ENCODE data around the gene HEXIM1. TPM values are rescaled to one million over a fixed set of nuclear protein-coding genes. Genes with fewer than 3 reads are reported as not detected.

The HEXIM1 gene
- total RNA-seq, 1 experiment from 2014 or later, result 59.1 TPM

DNA sequence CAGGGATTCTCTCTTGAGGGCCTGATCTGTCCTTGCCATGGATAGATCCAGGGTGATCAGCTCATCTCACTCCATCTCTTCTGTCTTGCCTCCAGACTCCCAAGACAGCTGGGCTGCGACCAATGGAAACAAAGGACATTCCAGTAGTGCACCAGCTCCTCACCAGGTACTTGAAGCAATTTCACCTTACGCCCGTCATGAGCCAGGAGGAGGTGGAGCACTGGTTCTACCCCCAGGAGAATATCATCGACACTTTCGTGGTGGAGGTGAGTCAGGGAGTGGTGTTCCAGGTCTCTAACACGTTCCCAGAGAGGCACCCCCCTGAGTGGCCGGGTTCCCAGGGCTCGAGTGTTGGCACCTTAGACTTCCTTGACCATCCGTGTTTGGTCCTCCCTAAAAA is 45.4 kb upstream of the HEXIM1 start:
- no peaks in the 10 kb centered on the region for H3K4me1 ChIP-seq (ENCODE audit: control insufficient read depth, insufficient read depth, low read length)
- no peak overlapping the region for H3K4me3 ChIP-seq (ENCODE audit: low read depth in 2 of 2, low read length in 2 of 2)
- POLR2A ChIA-PET, result no interaction called here
- H3K36me3 ChIP-seq (ENCODE audit: control insufficient read depth, insufficient read depth, low read length), result peaks cover 6% of the 10 kb centered on the region; the same call in 1 of the 2 replicates
- intact Hi-C loops (cut with micrococcal nuclease; ENCODE audit: unreplicated experiment) (no loop called here), in situ Hi-C loops (cut with HindIII; ENCODE audit: low pct_unique_long_range_greater_than_20kb, low sequenced_read_pairs) (no loop called here)
- DNase-seq (ENCODE audit: low read depth, low spot score), result no peak
- CTCF ChIA-PET, result no interaction called here
- no peaks in the 10 kb centered on the region for H3K9me3 ChIP-seq (ENCODE audit: control insufficient read depth, insufficient read depth, low read depth, low read length)
- H3K27ac ChIP-seq (ENCODE audit: low read length), result no peak overlapping the region
- no TSS peak for BruUV-seq (replicated peaks)
- no peak for TF ChIP-seq SIN3A (IDR thresholded peaks at IDR 0.05; ENCODE audit: borderline replicate concordance, insufficient read depth, low read depth, low read length)
- TF ChIP-seq, protein P1, sequence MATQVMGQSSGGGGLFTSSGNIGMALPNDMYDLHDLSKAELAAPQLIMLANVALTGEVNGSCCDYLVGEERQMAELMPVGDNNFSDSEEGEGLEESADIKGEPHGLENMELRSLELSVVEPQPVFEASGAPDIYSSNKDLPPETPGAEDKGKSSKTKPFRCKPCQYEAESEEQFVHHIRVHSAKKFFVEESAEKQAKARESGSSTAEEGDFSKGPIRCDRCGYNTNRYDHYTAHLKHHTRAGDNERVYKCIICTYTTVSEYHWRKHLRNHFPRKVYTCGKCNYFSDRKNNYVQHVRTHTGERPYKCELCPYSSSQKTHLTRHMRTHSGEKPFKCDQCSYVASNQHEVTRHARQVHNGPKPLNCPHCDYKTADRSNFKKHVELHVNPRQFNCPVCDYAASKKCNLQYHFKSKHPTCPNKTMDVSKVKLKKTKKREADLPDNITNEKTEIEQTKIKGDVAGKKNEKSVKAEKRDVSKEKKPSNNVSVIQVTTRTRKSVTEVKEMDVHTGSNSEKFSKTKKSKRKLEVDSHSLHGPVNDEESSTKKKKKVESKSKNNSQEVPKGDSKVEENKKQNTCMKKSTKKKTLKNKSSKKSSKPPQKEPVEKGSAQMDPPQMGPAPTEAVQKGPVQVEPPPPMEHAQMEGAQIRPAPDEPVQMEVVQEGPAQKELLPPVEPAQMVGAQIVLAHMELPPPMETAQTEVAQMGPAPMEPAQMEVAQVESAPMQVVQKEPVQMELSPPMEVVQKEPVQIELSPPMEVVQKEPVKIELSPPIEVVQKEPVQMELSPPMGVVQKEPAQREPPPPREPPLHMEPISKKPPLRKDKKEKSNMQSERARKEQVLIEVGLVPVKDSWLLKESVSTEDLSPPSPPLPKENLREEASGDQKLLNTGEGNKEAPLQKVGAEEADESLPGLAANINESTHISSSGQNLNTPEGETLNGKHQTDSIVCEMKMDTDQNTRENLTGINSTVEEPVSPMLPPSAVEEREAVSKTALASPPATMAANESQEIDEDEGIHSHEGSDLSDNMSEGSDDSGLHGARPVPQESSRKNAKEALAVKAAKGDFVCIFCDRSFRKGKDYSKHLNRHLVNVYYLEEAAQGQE (IDR thresholded peaks at IDR 0.05; ENCODE audit: insufficient read depth in 1 of 2, low read depth in 2 of 2, low read length in 1 of 2), result no peak
- no peak for TF ChIP-seq TCF7L2 (IDR thresholded peaks at IDR 0.05; ENCODE audit: low read depth, low read length)
- no peak for TF ChIP-seq POLR2AphosphoS5 (IDR thresholded peaks at IDR 0.05; ENCODE audit: low read depth, low read length)
- TF ChIP-seq, protein P2, sequence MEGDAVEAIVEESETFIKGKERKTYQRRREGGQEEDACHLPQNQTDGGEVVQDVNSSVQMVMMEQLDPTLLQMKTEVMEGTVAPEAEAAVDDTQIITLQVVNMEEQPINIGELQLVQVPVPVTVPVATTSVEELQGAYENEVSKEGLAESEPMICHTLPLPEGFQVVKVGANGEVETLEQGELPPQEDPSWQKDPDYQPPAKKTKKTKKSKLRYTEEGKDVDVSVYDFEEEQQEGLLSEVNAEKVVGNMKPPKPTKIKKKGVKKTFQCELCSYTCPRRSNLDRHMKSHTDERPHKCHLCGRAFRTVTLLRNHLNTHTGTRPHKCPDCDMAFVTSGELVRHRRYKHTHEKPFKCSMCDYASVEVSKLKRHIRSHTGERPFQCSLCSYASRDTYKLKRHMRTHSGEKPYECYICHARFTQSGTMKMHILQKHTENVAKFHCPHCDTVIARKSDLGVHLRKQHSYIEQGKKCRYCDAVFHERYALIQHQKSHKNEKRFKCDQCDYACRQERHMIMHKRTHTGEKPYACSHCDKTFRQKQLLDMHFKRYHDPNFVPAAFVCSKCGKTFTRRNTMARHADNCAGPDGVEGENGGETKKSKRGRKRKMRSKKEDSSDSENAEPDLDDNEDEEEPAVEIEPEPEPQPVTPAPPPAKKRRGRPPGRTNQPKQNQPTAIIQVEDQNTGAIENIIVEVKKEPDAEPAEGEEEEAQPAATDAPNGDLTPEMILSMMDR (IDR thresholded peaks at IDR 0.05), result no peak
- no peaks in the 10 kb centered on the region for H3K27me3 ChIP-seq (ENCODE audit: control insufficient read depth, insufficient read depth, low read length)
- no peak for ATAC-seq

DNA sequence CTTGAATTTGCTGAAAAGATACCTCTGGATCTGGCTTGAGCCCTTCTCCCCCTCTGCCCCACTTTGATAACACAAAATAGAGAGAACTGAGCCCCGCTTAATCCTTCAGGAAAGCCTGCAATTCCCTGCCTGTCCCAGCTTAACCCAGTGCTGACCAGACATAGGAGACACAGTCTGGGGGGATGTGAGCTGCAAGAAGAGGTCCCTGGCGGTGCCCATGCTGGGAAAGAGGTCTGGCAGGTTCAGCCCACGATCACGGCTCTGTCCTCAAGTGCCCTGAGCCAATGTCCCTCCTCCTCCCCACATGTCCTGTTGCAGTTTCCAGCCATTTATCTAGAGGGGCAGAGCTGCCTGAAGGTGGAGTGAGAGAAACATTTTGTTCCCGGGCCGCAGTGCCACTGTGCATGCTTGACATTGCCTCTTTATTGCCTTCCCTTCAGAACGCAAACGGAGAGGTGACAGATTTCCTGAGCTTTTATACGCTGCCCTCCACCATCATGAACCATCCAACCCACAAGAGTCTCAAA is 44.9 kb upstream of the HEXIM1 start:
- Histone ChIP-seq H3K9me3 (ENCODE audit: control insufficient read depth, insufficient read depth, low read depth, low read length) (no peaks in the 10 kb centered on the region), H3K27me3 (ENCODE audit: control insufficient read depth, insufficient read depth, low read length) (no peaks in the 10 kb centered on the region), H3K4me3 (ENCODE audit: low read depth in 2 of 2, low read length in 2 of 2) (no peak overlapping the region), H3K4me1 (ENCODE audit: control insufficient read depth, insufficient read depth, low read length) (no peaks in the 10 kb centered on the region), H3K27ac (ENCODE audit: low read length) (no peak overlapping the region), H3K36me3 (ENCODE audit: control insufficient read depth, insufficient read depth, low read length) (peaks cover 6% of the 10 kb centered on the region; the same call in 1 of the 2 replicates)
- ATAC-seq, result no peak
- TF ChIP-seq POLR2AphosphoS5 (IDR thresholded peaks at IDR 0.05; ENCODE audit: low read depth, low read length) (no peak), SIN3A (IDR thresholded peaks at IDR 0.05; ENCODE audit: borderline replicate concordance, insufficient read depth, low read depth, low read length) (no peak), TCF7L2 (IDR thresholded peaks at IDR 0.05; ENCODE audit: low read depth, low read length) (no peak)
- TF ChIP-seq, protein P1 (IDR thresholded peaks at IDR 0.05; ENCODE audit: insufficient read depth in 1 of 2, low read depth in 2 of 2, low read length in 1 of 2), result no peak
- TF ChIP-seq, protein P2 (IDR thresholded peaks at IDR 0.05), result no peak
- no TSS peak for BruUV-seq (replicated peaks)
- ChIA-PET POLR2A (no interaction called here), CTCF (no interaction called here)
- DNase-seq (ENCODE audit: low read depth, low spot score), result no peak
- in situ Hi-C loops (cut with HindIII; ENCODE audit: low pct_unique_long_range_greater_than_20kb, low sequenced_read_pairs) (no loop called here), intact Hi-C loops (cut with micrococcal nuclease; ENCODE audit: unreplicated experiment) (no loop called here)

All from Panc1 (cell line).